NCI-H345 (cell line): ENCODE results near the gene MYO1B.
A peak's percentile ranks its signal among the peaks of the same experiment; 100 is the strongest.

Experiments
- DNase-seq: peaks from one replicate; lab custom pipeline; 2025; lab: John Stamatoyannopoulos, UW

Gene MYO1B

DNA sequence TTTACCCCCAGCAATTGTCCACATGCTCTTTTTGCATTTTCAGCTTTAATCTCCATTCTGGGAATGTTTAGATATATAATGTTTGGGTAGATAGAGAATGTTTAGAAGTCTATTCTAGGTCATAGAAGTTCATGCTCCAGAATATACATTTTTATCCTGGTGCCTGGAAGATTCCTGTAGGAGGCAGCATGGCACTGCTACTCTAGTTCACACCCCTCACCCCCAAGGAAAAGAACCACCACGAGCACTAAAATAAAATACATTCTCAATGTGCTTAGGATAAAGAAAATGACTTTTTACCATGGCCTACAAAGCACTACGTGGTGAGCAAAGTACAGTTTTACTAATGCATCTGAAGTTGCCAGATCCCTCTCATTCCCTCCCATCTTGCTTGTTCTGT, 53.8 kb downstream of the MYO1B start:
- no peak for DNase-seq

DNA sequence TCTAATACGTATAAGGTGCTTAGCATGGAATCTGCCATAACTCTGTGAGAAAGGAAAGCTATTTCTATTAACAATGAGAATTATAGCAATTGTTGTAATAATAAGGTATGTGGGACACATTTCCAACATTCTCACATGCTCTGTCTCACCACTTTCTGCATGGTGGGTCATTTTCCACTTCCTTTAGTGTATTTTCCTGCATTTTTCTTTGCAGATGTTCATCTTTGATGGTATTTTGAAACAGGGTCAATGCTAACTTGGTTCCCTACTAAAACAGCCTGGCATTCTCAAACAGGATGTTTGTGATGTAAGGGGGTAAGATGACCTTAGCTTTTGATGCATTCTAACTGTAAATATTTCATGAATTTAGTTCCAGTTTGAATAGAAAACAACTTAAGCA, 54.7 kb downstream of the MYO1B start:
- DNase-seq = no peak

DNA sequence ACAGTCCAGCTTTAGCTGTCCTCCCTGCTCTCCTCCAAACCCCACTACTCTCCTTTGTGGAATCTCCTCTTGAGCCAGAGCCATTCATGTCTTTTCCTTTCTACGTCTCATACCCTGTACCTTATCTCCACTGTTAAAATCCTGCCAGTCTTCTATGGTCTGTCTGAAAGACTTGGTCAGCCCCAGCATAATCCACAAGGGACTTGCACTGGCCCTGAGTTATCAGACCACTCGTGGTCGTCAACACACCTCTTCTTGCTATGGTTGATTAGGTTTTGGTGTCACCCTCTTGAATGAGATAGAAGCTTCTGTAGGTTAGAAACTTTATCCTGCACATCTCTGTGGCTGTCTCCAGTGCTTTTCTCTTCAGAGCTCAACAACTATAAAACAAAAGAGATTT, 56.8 kb downstream of the MYO1B start:
- no peak for DNase-seq

DNA sequence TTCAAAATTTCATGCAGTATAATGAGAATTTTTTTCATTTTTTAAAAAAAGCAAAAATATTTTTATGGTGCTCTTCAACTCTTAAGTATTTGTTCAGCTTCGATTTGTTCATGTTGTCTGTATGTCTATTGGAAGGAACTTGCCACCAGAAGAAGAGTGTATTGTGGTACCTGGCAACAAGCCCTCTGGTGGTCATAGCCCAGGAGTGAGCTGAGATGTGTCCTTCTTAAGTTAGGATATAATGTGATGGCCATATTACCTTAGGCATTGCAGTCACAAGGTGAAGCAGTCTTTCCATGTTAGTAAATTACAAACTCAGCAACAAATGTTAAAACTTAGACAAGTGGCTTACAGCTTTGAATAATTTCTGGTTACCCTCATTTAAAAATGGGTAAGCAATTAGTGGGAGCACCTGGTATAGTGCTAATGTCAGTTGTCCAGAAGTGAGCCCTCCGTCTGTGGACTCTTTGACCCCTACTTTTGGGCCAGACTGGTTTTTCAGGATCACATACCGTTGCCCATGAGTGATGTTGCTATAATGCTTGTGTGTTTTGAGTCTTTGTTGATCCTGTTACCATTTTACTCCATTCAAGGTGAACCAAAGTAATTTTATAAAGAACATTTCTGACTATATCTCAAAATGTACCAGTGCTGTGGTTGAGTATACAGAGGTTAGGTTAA, 57.4 kb downstream of the MYO1B start:
- no peak for DNase-seq

DNA sequence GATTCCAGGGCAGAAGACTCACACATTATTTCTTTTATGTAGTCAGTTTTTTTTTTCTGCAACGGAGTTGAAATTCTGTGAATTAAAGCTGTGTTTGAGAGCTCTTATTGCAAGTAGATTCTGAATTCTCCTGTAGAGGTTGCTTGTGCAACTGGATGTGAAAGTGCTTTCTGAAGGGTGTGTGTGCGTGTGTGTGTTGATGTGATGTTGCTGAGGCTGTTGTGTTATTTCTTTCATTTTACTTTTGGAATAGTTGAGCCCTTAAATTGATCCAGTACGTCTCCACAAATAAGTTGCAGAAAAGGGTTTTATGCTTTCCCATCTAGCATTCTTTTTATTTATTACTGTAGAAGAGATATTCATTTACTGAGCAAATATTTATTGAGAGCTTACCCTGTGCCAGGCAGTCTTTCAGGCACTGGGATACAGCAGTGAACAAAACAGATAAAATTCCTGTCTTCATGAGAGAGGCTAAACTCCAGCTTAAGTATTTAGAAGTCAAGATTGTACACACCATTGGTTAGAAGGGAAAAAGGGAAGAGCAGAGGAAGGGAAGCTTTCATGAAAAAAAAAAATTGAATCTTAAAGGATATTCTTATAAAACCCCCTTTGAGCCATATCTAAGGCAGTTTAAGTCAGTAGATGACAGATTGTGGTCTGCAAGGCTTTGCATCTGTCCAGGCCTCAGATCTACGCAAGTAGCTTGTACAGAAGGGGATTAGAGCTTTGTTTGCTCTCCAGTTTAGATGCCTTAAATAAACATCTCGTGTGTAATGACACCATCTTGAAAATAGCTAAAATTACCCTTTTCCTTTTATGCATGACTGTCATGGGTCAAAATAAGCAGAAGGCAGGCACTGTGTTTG, 58.2 kb downstream of the MYO1B start:
- peak; percentile 26 for DNase-seq

DNA sequence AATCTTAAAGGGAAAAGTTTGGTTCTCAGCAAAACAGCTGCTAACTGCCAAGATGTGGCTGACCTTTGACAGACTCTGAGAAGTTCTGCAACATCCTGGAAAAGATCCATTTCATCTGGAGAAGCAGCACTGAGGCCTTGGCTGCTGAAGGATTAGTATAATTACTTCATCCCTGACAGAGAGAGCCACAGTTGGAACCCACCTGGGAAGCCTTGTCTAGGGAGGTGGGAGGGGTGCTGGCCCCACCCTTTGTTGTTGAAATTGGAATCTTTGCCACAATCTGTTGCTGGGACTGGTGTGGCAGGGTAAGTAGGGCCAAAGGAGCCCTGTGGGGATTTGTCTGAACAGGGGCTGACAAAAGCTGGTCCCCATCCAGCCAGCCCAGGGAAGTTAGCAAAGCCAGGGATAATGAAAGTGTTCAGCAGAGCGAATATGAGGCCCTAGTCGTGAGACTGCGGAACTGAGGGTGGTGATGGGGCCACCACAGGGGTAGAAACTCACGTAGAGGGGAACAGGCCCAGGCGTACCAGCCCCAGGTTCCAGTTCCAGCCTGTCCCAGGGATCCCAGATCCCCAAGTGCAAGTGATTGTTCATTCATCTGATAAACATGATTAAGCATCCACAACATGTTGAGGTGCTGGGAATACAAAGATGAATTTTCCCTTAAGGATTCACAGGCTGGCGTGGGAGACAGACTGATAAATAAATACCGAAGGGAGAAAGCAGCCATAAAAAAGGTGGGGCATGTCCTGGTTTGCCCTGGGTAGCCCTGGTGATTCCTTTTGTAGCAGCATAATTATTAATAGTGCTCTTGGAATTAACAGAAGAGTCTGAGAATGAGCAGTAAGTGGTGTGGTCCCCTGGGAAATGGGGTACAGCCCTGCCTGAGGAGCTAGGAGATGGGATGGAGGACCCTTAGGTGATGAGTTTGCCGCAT, 60.0 kb downstream of the MYO1B start:
- DNase-seq = no peak

DNA sequence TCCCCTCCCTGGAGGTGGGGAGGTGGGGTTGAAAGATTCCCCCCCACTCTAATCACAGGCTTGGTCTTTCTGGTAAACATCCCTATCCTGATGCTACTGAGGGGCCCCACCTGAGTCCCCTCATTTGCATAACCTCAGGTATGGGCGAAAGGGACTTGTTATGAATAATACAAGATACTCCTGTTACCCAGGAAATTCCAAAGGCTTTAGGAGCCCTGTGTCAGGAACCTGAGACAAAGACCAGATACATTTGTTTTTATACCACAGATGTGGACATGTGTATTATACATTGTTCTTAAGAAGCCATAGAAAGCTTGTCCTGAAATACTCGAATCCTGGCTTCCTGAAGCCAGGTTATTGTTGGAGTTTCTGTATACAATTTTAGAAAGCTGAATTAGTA, 62.8 kb downstream of the MYO1B start:
- DNase-seq = no peak

DNA sequence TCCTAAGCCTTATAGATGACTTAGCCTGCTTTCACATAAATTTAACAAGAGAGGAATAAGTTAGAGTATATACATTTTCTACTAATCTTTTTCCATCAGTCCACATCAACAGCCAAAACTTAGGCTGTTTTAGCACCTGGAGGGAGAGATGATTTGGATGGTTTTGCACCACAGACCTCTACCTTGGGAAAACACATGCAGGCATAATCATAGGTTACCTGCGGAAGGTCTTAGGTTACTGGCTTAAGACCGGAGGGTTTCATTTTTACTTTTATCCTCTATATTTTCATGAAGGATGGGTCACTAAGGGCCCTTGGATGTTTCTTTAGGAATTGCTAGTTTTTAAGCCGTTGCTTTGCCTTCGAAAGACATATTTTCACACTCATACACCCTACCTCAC, 66.0 kb downstream of the MYO1B start:
- no peak for DNase-seq

DNA sequence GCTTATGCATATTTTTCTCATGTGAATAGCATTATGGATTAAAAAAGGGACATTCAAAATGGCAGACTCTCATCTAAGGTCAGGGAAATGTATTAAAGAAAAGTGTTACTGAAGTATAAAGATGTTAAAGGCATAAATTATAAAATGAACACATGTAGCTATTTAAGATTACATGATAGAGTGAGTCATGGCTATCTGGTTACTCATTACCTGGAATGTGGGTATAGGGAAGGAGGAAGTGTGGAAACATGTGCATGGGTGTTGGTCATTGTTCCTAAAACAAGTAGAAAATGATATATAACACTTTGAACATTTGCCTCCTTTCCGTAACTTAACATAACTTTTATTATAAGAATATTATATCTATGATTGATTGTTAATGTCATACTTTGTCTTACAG, 66.4 kb downstream of the MYO1B start:
- no peak for DNase-seq

DNA sequence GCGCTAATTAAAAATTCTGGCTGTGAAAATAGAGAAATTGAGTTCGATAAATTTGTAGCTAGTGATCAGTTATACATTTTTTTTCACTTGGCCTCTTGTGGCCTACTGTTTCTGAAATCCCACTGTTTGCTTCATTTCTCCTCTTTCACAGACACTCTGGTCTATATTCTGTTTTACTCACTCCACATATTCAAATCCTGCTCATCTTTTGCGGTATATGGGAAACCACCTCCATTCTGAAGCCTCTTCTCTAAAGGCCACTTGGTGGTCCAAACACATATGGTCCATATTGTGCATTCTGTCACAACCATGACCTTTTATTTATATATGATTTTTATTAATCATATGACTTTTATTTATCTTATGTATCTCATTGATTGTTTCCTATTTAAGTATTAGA, 67.0 kb downstream of the MYO1B start:
- DNase-seq = no peak

DNA sequence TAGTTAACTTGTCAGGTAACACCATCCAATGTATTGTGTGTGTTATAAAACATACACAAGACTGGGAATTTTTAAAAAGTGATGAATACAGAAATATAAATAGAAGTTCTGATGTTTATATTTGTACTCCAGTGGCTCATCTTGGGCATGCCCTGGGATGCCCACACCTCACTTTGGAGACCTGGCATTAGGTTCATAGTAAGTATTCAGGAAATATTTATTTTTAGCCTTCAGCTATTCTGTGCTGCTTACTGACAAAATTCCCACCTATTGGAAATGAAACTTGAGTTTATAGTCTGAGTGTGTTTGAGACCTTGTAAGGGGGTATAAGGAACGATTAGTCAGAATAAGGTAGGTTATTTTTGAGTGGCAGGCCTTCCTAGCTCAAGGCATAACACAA, 67.5 kb downstream of the MYO1B start:
- no peak for DNase-seq

DNA sequence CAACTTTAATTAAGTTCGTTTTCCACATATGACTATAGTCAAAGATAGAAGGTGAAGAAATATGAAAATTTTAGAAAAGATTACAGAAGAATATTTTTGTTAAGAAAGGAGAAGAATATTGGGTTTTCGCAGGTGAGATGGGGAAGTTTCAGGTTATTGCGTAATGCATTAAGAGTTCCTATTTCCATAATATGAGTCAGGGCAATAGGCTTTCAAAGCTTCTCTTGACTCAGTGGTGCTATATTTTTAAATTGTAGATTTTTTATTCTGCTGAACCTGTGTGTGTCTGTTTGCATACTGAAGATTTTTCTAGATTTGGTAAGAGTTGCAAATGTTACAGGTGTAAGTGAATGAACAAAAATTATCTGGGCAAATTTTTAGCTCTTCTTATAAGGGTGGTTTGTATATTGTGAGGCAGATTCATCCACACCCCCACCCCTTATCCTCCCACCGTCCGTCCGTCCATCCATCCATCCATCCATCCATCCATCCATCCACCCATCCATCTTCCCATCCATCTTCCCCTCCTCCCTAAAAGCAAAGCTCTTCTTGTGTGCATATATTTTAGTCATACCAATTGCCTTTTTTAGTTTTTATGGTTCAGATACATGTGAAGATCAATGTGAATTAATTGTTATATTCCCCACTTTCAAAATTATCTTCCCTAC, 69.6 kb downstream of the MYO1B start:
- no peak for DNase-seq

DNA sequence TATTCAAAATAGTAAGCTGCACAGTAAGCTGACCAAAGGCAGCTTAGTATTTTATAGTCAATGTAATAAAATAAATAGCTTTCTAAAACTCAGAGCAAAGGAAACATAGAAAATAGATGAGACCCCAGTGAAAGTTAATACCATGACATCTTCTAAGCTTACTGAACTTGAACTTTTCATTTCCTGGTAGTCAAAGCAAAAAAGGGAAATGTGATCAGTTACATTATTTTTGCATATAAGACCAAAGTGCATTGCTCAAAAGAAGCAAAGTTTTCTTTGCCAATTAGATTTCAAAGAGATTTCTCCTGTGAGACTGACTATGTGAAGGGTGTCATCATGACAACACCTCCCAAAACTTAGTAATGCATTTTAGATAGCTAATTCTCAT, 70.2 kb downstream of the MYO1B start:
- no peak for DNase-seq

DNA sequence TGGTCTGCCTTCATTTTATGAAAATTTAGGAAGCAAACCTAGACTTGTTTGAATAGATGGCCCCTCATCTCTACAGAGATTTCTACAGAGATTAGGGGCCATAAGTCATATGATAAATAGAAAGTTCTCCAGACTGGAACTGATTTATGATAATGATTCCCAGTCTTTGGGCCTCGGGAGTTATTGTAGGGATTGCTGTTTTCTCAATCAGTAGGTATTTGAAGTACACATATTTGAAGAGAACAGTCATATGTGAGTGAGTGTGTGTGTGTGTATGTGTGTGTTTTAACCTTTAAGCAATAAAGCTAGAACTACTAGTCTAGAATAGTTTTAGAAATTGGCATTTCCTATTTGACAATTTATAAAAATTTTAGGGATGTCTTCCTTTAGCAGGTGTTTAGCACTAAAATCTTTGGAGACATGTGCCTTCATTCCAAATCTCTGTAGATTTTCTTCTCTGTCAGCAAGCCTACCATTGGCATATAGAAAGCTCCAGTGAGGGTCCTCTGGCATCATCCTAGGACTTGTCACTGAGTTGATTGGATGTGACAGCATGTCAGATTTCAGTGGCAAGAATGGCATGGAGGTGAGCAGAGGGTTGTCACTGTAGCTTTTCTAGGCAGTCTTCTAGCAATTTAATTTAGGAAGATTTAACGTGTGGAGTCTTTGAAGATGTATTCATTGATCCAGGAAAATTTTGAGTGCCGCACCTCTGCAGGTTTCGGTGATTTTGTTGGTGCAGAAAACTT, 71.2 kb downstream of the MYO1B start:
- DNase-seq = no peak

DNA sequence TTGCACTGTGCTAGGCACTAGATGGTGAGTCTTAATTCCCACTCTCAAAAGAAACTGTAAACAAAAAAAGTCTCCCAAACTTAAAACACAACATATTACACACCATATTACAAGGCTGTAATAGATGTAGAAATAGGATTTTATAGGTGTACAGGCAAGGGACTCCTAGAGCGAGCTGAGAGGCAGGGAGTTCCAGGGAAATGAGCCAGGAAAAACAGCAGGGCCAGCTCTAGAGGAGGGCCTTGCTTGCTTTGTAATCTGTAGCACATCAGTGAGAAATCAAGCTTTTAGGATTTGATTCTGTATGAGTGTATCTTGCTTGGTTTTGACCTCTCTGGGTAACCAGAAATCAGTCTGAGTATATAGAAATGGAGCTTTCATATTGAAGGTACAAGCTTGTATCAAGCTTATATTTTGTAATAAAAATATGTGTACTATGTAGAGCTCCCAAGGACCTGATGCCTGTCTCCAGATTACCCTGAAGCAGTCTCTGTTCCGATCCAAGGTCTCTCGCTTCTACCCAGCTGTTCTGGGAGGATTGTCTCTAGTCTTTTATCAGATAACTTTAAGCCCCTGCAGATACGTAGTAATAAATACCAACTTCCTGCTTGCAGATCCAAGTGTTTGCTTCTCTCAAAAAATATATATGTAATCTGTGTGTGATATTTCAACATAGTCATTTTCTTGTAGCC, 73.0 kb downstream of the MYO1B start:
- no peak for DNase-seq

DNA sequence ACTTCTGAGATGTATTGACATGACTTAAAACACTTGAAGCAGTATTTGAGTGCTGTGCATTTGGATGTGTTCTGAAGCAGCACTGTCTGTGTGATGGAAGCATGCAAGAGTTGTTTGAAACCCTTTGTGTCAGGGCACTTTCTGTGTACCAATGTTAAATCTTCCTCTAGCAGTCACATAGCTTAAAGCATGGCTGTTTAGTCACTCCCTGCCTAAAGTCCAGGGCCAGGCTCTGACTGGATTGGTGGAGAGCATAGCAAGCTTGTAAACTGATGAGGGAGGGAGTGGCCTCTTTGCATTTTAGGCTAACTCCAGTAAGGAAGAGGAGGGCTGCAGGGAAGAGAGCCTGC, 73.5 kb downstream of the MYO1B start:
- DNase-seq = no peak

DNA sequence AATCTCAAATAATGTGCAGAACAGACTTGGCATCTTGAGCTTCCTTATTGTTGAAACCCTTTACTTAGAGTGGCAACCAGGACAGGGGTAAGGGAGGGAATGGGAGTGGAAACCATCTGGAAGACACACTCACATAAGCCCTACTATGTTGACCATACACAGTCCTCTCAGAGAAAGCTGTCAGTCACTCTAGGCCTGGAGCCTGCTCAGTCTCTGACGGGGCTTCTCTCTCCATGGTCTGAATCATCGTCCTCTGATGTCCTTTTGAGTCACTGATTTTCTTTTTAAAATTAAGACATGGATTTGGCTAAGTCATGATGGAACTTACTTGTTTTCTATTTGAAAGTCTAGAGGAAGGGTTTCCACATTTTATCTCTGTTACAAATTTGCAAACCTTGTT, 74.0 kb downstream of the MYO1B start:
- DNase-seq = no peak

DNA sequence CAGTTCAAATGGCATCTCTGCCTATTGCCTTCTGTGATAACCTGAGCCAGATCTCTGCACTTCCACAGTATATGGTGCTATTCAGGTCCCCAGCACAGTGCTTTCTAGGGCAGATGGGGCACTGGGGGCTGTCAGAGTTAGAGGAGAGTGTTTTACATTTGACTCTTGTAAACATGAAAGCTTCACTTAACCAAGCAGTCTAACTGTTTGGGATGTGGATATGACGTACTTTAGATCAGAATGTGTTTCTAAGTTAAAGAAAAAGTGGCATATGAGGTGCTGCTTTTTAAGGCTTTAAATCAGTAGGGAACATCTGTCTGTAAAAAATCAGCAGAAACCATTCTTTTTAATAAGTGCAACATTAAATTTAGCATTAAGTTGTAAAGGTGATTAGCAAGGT, 75.7 kb downstream of the MYO1B start:
- DNase-seq = no peak

DNA sequence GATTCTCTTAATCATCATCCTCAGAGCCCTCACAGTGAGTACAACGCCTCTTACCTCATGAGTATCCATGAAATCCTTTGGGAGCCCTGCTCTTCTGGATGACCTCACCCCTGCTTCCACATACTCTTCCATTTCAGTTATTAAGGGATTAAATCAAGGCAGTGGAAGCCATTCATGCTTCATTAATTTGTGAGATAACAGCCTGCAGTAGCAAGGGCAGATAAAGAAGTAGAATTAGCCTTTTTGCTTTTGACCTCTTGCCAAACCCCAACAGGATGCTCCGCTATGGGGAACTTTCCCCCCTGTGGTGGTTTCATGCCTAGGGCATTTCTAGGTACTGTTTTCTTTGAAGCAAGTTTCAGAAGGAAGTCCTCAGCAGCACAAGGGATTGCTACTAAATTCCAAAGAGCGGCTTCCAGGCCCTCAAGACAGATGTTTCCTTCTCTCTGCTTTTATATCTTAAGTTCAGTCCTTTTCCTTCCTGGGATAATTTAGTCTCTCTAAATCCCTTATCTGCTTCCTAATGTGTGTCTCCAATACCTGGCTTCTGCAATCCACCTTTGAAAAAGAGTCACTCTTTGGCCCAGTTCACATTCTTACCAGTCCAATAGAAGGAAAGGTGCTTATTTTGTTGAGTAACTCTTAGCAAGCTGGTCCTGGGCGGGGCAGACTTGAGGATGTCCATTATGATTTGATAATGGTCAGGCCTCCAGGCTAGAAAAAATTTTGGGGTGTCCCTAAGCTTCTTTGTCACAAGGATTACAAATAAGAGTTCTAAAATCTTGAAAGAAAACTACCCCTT, 76.9 kb downstream of the MYO1B start:
- DNase-seq = no peak
